ENCODE data around the gene HAO1. TPM values are rescaled to one million over a fixed set of nuclear protein-coding genes. Genes with fewer than 3 reads are reported as not detected.

Gene HAO1
- total RNA-seq, 1 donor from 2014 or later: not detected

DNA sequence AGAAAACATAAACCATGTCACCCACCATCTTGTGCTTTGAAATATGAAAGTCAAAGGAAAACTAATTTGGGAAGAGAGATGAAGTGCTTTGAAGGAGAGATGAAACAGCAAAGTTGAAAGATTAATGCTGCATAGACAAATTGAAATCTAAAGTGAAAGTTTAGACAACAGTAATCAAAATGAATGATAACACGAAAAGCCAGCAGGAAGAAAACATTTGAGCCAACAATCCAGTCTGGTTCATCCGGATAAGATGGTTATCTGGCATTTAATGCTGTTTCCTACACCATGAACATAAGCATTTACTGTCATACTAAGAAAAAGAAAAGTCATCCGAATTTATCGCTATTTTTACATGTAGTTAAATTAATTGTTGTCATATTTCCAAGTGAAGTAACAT is 595 bp downstream of the HAO1 start:
- H3K27me3 Mint-ChIP-seq (ENCODE audit: low read depth): peaks cover 21% of the 10 kb centered on the region
- H3K27ac Mint-ChIP-seq (ENCODE audit: unreplicated experiment): no peak overlapping the region
- TF ChIP-seq, protein P1, sequence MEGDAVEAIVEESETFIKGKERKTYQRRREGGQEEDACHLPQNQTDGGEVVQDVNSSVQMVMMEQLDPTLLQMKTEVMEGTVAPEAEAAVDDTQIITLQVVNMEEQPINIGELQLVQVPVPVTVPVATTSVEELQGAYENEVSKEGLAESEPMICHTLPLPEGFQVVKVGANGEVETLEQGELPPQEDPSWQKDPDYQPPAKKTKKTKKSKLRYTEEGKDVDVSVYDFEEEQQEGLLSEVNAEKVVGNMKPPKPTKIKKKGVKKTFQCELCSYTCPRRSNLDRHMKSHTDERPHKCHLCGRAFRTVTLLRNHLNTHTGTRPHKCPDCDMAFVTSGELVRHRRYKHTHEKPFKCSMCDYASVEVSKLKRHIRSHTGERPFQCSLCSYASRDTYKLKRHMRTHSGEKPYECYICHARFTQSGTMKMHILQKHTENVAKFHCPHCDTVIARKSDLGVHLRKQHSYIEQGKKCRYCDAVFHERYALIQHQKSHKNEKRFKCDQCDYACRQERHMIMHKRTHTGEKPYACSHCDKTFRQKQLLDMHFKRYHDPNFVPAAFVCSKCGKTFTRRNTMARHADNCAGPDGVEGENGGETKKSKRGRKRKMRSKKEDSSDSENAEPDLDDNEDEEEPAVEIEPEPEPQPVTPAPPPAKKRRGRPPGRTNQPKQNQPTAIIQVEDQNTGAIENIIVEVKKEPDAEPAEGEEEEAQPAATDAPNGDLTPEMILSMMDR (IDR thresholded peaks at IDR 0.05): no peak
- peaks cover 5% of the 10 kb centered on the region for H3K4me1 Mint-ChIP-seq (ENCODE audit: low read depth)
- no peaks in the 10 kb centered on the region for H3K9me3 Mint-ChIP-seq (ENCODE audit: low read depth)
- DNase-seq (ENCODE audit: low spot score): no peak
- no peaks in the 10 kb centered on the region for H3K36me3 Mint-ChIP-seq (ENCODE audit: low read depth)
- H3K4me3 Mint-ChIP-seq (ENCODE audit: unreplicated experiment): no peak overlapping the region

DNA sequence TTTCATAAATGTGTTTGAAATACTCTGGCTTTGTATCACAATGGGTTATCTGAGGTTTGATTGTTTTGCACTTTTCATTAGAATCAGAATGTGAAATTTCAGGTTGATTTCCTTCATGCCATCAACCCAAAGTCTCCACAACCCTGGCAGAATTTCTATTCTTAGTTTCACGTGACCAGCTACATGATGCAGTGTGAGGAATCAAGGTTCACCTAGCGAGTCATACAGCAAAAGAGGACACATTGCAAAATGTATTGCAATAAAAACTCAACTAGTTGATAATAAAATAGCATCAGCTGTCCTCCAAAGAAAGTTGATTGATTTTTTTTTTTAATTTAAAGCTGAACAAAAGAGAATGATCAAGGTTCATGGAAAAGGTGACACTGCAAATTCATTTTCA is 2.2 kb downstream of the HAO1 start:
- no peak for DNase-seq (ENCODE audit: low spot score)
- H3K36me3 Mint-ChIP-seq (ENCODE audit: low read depth): no peaks in the 10 kb centered on the region
- no peaks in the 10 kb centered on the region for H3K9me3 Mint-ChIP-seq (ENCODE audit: low read depth)
- H3K27me3 Mint-ChIP-seq (ENCODE audit: low read depth): peaks cover 25% of the 10 kb centered on the region
- TF ChIP-seq, protein P1 (IDR thresholded peaks at IDR 0.05): no peak
- no peak overlapping the region for H3K27ac Mint-ChIP-seq (ENCODE audit: unreplicated experiment)
- H3K4me1 Mint-ChIP-seq (ENCODE audit: low read depth): peaks cover 5% of the 10 kb centered on the region
- no peak overlapping the region for H3K4me3 Mint-ChIP-seq (ENCODE audit: unreplicated experiment)

DNA sequence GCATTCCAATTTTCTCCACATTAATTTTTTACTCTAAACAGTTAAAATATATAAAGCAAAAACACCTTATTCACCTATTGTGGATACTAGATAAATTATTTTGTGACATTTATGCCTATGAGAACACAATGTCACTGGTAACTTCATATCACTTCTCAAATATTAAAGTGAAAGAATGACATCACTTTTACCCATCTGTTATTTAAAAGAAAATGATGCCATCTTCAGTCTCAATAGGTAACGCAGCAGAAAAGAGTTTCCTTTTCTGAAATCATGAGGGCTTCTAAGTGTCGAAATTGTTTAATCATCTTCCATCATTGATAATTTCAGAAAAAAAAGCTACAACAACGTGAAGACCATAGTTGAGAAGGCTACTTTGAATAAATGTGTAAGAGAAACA is 2.9 kb downstream of the HAO1 start:
- no peaks in the 10 kb centered on the region for H3K36me3 Mint-ChIP-seq (ENCODE audit: low read depth)

DNA sequence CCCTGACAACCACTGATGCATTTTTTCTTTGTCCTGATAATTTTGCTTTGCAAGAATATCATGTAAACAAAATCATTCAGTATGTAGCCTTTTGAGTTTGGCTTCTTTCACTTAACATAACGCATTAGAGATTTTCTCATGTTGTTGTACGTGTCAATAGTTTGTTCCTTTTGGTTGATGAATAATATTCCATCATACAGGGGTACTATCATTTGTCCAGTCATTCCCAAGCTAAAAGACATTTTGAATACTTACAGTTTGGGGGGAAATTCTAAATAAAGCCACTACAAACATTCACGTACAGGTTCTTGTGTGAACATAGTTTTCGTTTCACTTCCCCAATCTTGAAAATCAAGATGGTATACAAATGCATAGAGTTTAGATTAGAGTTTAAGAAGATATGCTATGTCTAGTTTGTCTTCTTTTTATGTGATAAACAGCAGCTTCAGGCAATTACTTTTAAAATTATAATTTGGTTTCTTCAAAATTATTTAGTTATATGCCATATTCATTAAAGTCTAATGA is 5.2 kb downstream of the HAO1 start:
- H3K4me3 Mint-ChIP-seq (ENCODE audit: unreplicated experiment): no peak overlapping the region
- H3K36me3 Mint-ChIP-seq (ENCODE audit: low read depth): no peaks in the 10 kb centered on the region
- H3K27ac Mint-ChIP-seq (ENCODE audit: unreplicated experiment): no peak overlapping the region
- TF ChIP-seq, protein P1 (IDR thresholded peaks at IDR 0.05): no peak
- H3K4me1 Mint-ChIP-seq (ENCODE audit: low read depth): peaks cover 5% of the 10 kb centered on the region
- H3K27me3 Mint-ChIP-seq (ENCODE audit: low read depth): peaks cover 16% of the 10 kb centered on the region
- DNase-seq (ENCODE audit: low spot score): no peak
- no peaks in the 10 kb centered on the region for H3K9me3 Mint-ChIP-seq (ENCODE audit: low read depth)

More for the DNA sequence above, 2.9 kb downstream of the HAO1 start:
- TF ChIP-seq, protein P1 (IDR thresholded peaks at IDR 0.05): no peak
- Mint-ChIP-seq H3K4me3 (ENCODE audit: unreplicated experiment) (no peak overlapping the region), H3K27me3 (ENCODE audit: low read depth) (peaks cover 21% of the 10 kb centered on the region), H3K9me3 (ENCODE audit: low read depth) (no peaks in the 10 kb centered on the region), H3K27ac (ENCODE audit: unreplicated experiment) (no peak overlapping the region), H3K4me1 (ENCODE audit: low read depth) (peaks cover 5% of the 10 kb centered on the region)
- DNase-seq (ENCODE audit: low spot score): no peak

DNA sequence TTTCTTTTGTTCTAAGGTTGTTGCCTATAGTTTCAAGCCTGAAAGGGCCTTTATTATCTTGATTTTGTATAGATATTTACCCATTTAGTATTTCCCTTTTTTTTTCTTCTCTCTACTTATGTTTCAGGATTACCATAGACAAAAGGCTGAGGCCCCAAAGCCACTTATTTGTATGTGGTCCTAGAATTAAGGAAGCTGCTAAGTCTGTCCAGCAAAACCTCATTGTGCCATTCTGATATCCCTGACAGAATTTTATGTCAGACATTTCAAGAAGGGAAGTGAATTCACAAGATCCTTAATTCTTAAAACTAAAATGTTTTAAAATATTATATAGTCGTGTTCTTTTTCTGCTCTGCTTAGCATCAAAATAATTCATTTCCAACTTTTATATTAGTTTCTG is 6.9 kb downstream of the HAO1 start:
- TF ChIP-seq, protein P1 (IDR thresholded peaks at IDR 0.05): no peak
- peaks cover 18% of the 10 kb centered on the region for H3K27me3 Mint-ChIP-seq (ENCODE audit: low read depth)
- DNase-seq (ENCODE audit: low spot score): no peak

More for the DNA sequence above, 6.9 kb downstream of the HAO1 start:
- no peaks in the 10 kb centered on the region for H3K9me3 Mint-ChIP-seq (ENCODE audit: low read depth)
- no peak overlapping the region for H3K27ac Mint-ChIP-seq (ENCODE audit: unreplicated experiment)
- peaks cover 5% of the 10 kb centered on the region for H3K4me1 Mint-ChIP-seq (ENCODE audit: low read depth)
- H3K36me3 Mint-ChIP-seq (ENCODE audit: low read depth): no peaks in the 10 kb centered on the region
- no peak overlapping the region for H3K4me3 Mint-ChIP-seq (ENCODE audit: unreplicated experiment)

All from chondrocyte (in vitro differentiated cells).